ENCODE measurements around the gene IPO13.
A peak's percentile ranks its signal among the peaks of the same experiment; 100 is the strongest.

IPO13 gene

DNA sequence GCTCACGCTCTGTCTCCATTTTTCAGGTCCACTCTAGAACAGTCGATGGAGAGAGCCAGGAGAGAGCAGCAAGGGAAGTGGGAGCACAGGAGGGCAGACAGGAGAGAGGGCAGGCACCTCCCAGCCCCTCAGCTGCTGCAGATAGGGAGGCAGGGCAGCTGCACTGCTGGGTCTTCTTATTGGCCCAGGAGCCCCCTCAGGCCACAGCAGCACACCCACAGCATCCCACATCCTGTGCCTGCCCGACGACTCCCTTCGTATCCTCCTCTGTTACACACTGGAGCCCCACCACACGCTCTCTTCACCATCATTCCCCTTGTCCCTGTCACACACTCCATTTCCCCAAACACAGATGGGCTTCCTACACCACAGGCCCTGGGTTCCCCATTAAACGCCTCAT is 26.8 kb upstream of the IPO13 start:
- no peak overlapping the region for H3K27ac ChIP-seq
- no peak for TF ChIP-seq ZFX (IDR thresholded peaks at IDR 0.05)
- TF ChIP-seq, protein P1, sequence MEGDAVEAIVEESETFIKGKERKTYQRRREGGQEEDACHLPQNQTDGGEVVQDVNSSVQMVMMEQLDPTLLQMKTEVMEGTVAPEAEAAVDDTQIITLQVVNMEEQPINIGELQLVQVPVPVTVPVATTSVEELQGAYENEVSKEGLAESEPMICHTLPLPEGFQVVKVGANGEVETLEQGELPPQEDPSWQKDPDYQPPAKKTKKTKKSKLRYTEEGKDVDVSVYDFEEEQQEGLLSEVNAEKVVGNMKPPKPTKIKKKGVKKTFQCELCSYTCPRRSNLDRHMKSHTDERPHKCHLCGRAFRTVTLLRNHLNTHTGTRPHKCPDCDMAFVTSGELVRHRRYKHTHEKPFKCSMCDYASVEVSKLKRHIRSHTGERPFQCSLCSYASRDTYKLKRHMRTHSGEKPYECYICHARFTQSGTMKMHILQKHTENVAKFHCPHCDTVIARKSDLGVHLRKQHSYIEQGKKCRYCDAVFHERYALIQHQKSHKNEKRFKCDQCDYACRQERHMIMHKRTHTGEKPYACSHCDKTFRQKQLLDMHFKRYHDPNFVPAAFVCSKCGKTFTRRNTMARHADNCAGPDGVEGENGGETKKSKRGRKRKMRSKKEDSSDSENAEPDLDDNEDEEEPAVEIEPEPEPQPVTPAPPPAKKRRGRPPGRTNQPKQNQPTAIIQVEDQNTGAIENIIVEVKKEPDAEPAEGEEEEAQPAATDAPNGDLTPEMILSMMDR (conservative IDR thresholded peaks at IDR 0.05): no peak

DNA sequence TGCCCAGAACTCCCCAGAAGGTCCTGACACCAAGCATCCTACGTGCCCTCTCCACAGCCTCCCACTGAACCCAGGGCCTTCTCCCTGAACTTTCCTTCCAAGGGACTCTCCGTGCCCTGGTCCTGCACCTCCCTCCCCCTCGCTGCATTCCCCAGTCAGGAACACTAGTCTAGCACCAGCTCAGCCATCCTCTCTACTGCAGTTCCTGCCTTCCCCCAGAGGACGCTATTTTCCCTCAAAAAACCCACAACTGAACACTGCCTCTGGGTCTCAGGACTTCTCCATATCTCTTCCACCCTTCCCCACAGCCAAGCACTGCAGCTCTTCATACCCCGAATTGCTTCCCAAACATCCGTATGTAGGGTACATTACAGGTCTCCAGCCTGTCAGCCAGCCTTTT is 25.7 kb upstream of the IPO13 start:
- TF ChIP-seq ZFX (IDR thresholded peaks at IDR 0.05): no peak
- TF ChIP-seq, protein P1 (conservative IDR thresholded peaks at IDR 0.05): no peak
- H3K27ac ChIP-seq: no peak overlapping the region

DNA sequence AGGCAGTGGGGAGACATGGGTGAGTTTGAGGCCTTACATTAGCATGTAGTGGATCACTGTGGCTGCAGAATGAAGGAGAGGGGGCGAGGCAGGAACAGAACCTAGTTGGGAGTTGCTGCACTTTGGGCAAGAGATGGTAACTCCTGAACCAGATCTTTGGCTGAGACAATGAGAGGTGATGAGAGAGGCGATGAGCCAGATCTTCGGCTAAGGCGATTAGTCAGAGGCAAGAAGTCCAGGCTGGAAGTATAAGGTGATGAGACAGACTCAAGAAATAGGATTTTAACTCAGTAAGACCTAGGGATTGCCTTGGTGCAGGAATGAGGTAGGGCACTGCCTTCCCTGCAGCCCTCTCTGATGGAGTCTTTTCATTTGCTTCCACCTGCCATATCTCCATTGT is 22.2 kb upstream of the IPO13 start:
- TF ChIP-seq, protein P1 (conservative IDR thresholded peaks at IDR 0.05): no peak
- TF ChIP-seq ZFX (IDR thresholded peaks at IDR 0.05): no peak
- H3K27ac ChIP-seq: no peak overlapping the region

DNA sequence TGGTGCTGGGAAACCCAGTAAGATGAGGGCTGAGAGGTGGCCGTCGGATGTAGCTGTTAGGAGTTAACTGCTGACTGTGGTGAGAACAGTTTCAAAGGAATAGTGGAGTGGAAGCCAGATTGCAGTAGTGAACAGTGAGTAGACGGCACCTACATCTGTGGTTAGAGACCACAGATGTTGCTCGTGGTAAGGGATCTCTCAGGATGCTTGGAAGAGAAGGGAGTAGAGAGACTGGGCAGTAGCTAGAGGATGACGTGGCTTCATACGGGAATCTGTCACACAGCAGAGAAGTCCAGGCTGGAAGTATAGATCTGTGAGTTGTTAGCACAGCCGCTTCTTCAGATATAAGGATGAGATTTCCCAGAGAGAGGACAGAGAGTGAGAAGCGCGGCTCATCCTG is 20.9 kb upstream of the IPO13 start:
- TF ChIP-seq, protein P1 (conservative IDR thresholded peaks at IDR 0.05): no peak
- no peak for TF ChIP-seq ZFX (IDR thresholded peaks at IDR 0.05)
- H3K27ac ChIP-seq: no peak overlapping the region

DNA sequence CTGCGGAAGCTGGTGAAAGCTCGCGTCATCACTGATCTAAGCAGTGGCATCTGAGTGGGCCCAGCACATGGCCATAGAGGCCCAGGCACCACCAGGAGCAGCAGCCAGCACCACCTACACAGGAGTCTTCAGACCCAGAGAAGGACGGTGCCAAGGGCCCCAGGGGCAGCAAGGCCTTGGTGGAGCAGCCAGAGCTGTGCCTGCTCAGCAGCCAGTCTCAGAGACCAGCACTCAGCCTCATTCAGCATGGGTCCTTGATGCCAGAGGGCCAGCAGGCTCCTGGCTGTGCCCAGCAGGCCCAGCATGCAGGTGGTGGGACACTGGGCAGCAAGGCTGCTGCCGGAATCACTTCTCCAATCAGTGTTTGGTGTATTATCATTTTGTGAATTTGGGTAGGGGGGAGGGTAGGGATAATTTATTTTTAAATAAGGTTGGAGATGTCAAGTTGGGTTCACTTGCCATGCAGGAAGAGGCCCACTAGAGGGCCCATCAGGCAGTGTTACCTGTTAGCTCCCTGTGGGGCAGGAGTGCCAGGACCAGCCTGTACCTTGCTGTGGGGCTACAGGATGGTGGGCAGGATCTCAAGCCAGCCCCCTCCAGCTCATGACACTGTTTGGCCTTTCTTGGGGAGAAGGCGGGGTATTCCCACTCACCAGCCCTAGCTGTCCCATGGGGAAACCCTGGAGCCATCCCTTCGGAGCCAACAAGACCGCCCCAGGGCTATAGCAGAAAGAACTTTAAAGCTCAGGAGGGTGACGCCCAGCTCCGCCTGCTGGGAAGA is 16.4 kb upstream of the IPO13 start:
- no peak overlapping the region for H3K27ac ChIP-seq
- no peak for TF ChIP-seq ZFX (IDR thresholded peaks at IDR 0.05)
- TF ChIP-seq, protein P1 (conservative IDR thresholded peaks at IDR 0.05): peak; percentile 77

DNA sequence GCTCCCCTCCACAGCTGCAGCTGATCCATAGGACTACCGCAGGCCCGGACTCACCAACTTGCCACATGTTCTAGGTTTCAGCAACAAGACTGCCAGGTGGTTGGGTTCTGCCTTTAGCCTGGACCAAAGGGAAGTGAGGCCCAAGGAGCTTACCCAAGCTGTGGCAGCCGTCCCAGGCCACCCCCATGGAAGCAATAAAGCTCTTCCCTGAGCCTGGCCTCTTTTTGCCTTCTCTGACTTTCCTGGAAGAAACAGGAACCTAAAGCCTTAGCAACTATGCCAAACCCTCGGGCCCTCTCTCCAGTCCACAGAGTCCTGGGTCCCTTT is 15.8 kb upstream of the IPO13 start:
- TF ChIP-seq, protein P1 (conservative IDR thresholded peaks at IDR 0.05): no peak
- no peak for TF ChIP-seq ZFX (IDR thresholded peaks at IDR 0.05)
- H3K27ac ChIP-seq: no peak overlapping the region

DNA sequence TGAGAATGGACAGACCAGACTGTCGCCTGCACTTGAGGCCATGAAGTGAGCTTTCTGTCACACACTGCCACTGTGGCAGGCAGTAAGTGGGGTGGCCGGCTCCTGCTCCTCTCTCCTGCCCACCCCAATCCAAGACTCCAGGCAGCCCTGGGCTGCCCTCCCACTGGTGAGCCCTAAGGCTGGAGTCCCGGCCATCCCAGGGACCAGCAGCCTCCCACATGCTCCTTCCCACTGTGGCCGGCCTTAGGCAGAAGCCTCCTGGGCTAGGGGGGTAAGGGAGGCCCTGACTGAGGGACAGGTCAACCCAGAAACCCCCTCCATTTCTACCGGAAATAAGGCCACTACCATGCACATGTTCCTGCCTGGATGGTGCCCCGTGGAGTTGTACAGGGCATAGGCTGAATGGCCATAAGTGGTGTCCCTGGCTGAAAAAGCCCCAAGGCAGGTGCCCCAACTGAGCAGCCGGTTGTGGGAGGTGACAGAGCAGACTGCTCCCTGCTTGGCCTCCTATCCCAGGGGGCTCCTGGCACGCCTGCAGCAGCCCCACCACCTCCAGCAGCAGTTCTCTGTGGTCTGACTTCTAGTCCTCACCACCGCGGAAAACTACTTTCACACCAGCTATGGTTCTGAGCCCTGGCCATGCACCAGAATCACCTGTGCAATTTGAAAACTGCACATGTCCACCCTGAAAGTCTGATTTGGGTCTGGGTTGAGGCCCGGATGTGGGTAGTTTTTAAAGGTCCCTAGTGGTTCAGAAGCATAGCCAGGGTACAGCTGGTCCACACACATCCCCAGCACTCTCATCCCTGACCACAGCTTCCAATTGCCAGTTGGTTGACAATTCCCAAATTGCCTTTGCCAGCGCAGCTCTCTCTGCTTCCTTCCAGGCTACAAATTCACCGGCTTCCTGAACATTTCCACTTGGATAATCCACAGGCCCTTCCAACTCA is 14.8 kb upstream of the IPO13 start:
- H3K27ac ChIP-seq: no peak overlapping the region
- no peak for TF ChIP-seq ZFX (IDR thresholded peaks at IDR 0.05)
- TF ChIP-seq, protein P1 (conservative IDR thresholded peaks at IDR 0.05): no peak

All from C4-2B (cell line).